Natural killer cell (primary cell): ENCODE measurements around the gene CHST11. TPM values are rescaled to one million over a fixed set of nuclear protein-coding genes. Genes with fewer than 3 reads are reported as not detected.
A peak's percentile ranks its signal among the peaks of the same experiment; 100 is the strongest.

Experiments used
- ATAC-seq, 3 donors: fragments of 150-1000 bp in 2 of 3; fragments of 200-7000 bp in 1 of 3; cut with Tn5 transposase; 1 replicate in 1 of 3; 2 replicates in 2 of 3; pipeline ENCODE4 v1.10.0; 2021; ENCODE audit warnings: mild to moderate bottlenecking in 2 of 3, moderate library complexity in 2 of 3
- DNase-seq, 2 donors: peaks; one replicate each; pipeline versions ENCODE4 v3.0.0 to v3.0.0-alpha.2; 2013 to 2021; ENCODE audit warnings: mixed read lengths in 1 of 2
- H3K27ac ChIP-seq: one replicate; pipeline ENCODE4 v1.5.1; 2013; ENCODE audit warnings: mild to moderate bottlenecking, low read length
- H3K27me3 ChIP-seq: one replicate; pipeline ENCODE4 v1.6.1; 2013; ENCODE audit warnings: low read length; ENCODE audit not compliant: control insufficient read depth, insufficient read depth
- H3K36me3 ChIP-seq: one replicate; pipeline ENCODE4 v1.6.1; 2013; ENCODE audit warnings: low read length; ENCODE audit not compliant: control insufficient read depth, insufficient read depth
- H3K4me1 ChIP-seq: one replicate; pipeline ENCODE4 v1.6.1; 2013; ENCODE audit warnings: low read length; ENCODE audit not compliant: control insufficient read depth, insufficient read depth
- H3K4me3 ChIP-seq: one replicate; pipeline ENCODE4 v1.5.1; 2013; ENCODE audit warnings: low read length
- H3K9me3 ChIP-seq: one replicate; pipeline ENCODE4 v1.6.1; 2013; ENCODE audit warnings: low read length; ENCODE audit not compliant: control insufficient read depth, insufficient read depth
- H3K27ac Mint-ChIP-seq, 2 donors: one replicate each; pipeline ENCODE4 v1.8.0; 2022; ENCODE audit warnings: mild to moderate bottlenecking in 2 of 2, mixed read lengths in 2 of 2, moderate library complexity in 1 of 2
- H3K27me3 Mint-ChIP-seq, 2 donors: one replicate each; pipeline ENCODE4 v1.8.0; 2022; ENCODE audit warnings: low read depth in 2 of 2, mixed read lengths in 2 of 2
- H3K36me3 Mint-ChIP-seq: one replicate; pipeline ENCODE4 v1.8.0; 2022; ENCODE audit warnings: mixed read lengths
- H3K4me1 Mint-ChIP-seq, 2 donors: one replicate each; pipeline ENCODE4 v1.8.0; 2022; ENCODE audit warnings: mixed read lengths in 2 of 2
- H3K4me3 Mint-ChIP-seq: one replicate; pipeline ENCODE4 v1.8.0; 2022; ENCODE audit warnings: mild to moderate bottlenecking, moderate library complexity, mixed read lengths
- H3K9me3 Mint-ChIP-seq, 2 donors: one replicate each; pipeline ENCODE4 v1.8.0; 2022; ENCODE audit warnings: mixed read lengths in 2 of 2
- WGBS: methylation state at CpG from one replicate; pipeline ENCODE4 v1.1.7; 2013; ENCODE audit warnings: missing lambda C conversion rate; ENCODE audit not compliant: insufficient coverage; 5-methylcytosine and 5-hydroxymethylcytosine counted together
- intact Hi-C: fragments of 100-400 bp; cut with micrococcal nuclease; formaldehyde crosslinking; loops from one replicate; pipeline ENCODE4 v1.14.2; 2022
- total RNA-seq, 4 donors: library from RNA; stranded (reverse); fragments of 120-200 nt in 1 of 4; gene quantifications; one replicate each; pipeline versions ENCODE4 v1.2.3 to v1.2.4, GENCODE V29; 2013 to 2022
- TF ChIP-seq, protein P1 (sequence below): fragments of 200-600 bp; IDR thresholded peaks from one replicate; pipeline ENCODE4 v1.8.0; 2022; ENCODE audit warnings: antibody characterized with exemption

CHST11 gene
- total RNA-seq, 3 donors from 2014 or later (not counting 1 experiment from before 2014, with no cell fraction given) = 85.3 to 118 (median 96.1) TPM

DNA sequence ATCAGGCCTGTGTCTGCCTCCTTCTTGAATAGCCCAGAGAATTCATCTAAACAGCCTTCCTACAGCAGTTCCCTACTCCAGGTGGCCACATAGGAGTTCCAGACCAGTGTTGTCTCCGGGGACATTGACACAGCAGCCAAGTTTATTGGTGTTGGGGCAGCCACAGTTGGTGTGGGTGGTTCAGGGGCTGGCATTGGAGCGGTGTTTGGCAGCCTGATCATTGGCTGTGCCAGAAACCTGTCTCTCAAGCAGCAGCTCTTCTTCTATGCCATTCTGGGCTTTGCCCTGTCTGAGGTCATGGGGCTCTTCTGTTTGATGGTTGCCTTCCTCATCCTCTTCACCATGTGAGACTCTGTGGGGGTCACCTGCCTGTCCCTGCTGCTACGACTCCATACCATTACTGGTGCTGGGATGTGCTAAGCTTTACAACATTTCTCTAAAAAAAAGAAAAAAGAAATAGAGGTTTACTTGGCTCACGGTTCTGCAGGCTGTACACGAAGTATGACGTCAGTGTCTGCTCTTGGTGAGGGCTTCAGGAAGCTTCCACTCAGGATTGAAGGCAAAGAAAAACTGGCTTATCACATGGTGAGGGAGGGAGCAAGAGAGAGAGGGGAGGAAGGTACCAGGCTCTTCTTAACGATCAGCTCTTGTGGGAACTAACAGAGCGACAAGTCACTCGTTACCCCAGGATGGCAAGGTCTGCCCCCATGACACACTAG is 57.5 kb downstream of the CHST11 start:
- Histone ChIP-seq H3K4me3 (no peak overlapping the region), H3K36me3 (no peaks in the 10 kb centered on the region), H3K9me3 (no peaks in the 10 kb centered on the region), H3K4me1 (peaks cover 21% of the 10 kb centered on the region), H3K27me3 (no peaks in the 10 kb centered on the region), H3K27ac (no peak overlapping the region)
- Mint-ChIP-seq H3K36me3 (no peaks in the 10 kb centered on the region), H3K27me3 (no peaks in the 10 kb centered on the region), H3K4me3 (no peak overlapping the region), H3K27ac (peak overlapping the region; percentile 3 to 87), H3K4me1 (peaks cover 88% of the 10 kb centered on the region in 2 donors), H3K9me3 (no peaks in the 10 kb centered on the region)
- TF ChIP-seq, protein P1, sequence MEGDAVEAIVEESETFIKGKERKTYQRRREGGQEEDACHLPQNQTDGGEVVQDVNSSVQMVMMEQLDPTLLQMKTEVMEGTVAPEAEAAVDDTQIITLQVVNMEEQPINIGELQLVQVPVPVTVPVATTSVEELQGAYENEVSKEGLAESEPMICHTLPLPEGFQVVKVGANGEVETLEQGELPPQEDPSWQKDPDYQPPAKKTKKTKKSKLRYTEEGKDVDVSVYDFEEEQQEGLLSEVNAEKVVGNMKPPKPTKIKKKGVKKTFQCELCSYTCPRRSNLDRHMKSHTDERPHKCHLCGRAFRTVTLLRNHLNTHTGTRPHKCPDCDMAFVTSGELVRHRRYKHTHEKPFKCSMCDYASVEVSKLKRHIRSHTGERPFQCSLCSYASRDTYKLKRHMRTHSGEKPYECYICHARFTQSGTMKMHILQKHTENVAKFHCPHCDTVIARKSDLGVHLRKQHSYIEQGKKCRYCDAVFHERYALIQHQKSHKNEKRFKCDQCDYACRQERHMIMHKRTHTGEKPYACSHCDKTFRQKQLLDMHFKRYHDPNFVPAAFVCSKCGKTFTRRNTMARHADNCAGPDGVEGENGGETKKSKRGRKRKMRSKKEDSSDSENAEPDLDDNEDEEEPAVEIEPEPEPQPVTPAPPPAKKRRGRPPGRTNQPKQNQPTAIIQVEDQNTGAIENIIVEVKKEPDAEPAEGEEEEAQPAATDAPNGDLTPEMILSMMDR = no peak
- ATAC-seq (no peak), DNase-seq (no peak)
- 97% methylated on average over 6 of the region's 9 CpGs for WGBS
- intact Hi-C loops = no loop called here

DNA sequence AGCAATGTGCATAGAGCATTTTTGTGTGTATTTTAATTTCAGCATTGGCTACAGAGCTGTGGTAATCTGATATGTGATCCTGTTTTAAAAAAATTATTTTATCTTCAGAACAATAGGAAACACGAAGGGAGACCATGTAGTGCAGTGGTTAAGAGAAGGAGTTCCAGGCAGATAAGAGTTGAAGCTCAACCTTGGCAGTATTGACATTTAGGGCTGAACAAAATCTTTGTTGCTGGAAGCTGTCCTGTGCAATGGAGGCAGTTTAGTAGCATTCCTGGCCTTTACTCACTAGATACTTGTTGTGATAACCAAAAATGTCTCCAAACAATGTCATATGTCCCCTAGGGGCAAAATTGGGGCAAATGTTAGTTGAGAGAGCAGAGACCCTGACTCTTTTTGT is 59.2 kb downstream of the CHST11 start:
- Mint-ChIP-seq H3K4me3 (no peak overlapping the region), H3K27ac (peak overlapping the region; percentile 73 to 87), H3K36me3 (no peaks in the 10 kb centered on the region), H3K9me3 (no peaks in the 10 kb centered on the region), H3K4me1 (peaks cover 88 to 89% of the 10 kb centered on the region in 2 donors), H3K27me3 (no peaks in the 10 kb centered on the region)
- 33% methylated on average over 1 of the region's 1 CpG for WGBS
- no peak for ATAC-seq
- Histone ChIP-seq H3K4me3 (no peak overlapping the region), H3K9me3 (no peaks in the 10 kb centered on the region), H3K27me3 (no peaks in the 10 kb centered on the region), H3K27ac (no peak overlapping the region), H3K4me1 (peaks cover 26% of the 10 kb centered on the region), H3K36me3 (no peaks in the 10 kb centered on the region)
- intact Hi-C loops = loop anchor here (5.0 kb wide), 1 partner anchor 176 kb away; no protein-coding TSS in a partner anchor
- no peak for DNase-seq
- TF ChIP-seq, protein P1 = no peak

DNA sequence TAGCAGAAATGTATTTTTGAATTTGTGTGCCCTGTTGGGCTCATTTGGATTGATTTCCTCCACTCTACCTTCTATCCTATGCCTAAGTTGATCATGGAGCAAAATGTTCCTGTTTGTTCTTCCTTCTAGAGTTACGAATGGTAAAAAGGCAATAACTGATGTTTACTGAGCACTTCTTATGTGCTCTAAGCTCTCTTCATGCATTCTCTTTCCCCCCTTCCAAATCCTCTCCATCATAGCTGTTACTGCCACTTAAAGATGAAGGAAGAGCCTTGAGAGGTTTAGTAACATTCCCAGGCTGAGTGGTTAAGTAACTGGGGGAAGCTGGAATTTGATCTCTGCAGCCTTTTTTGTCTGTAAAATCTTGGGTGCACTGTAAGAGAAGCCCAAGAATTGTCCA is 60.1 kb downstream of the CHST11 start:
- Histone ChIP-seq H3K4me1 (peaks cover 30% of the 10 kb centered on the region), H3K27me3 (no peaks in the 10 kb centered on the region), H3K4me3 (no peak overlapping the region), H3K36me3 (no peaks in the 10 kb centered on the region), H3K27ac (no peak overlapping the region), H3K9me3 (no peaks in the 10 kb centered on the region)
- ATAC-seq (no peak), DNase-seq (no peak)
- intact Hi-C loops = loop anchor here (5.0 kb wide), 1 partner anchor 175 kb away; no protein-coding TSS in a partner anchor
- Mint-ChIP-seq H3K27me3 (no peaks in the 10 kb centered on the region), H3K36me3 (no peaks in the 10 kb centered on the region), H3K9me3 (no peaks in the 10 kb centered on the region), H3K27ac (peak overlapping the region; percentile 73 to 87), H3K4me1 (peaks cover 89 to 90% of the 10 kb centered on the region in 2 donors), H3K4me3 (no peak overlapping the region)
- TF ChIP-seq, protein P1 = no peak
- WGBS = 91% methylated on average over 1 of the region's 1 CpG
